Epithelial cell of esophagus (primary cell): ENCODE measurements around the gene ZNF341.

ENCODE experiments used
- DNase-seq: peaks from one replicate; pipeline ENCODE4 v3.0.0; 2010; ENCODE audit warnings: low read depth
- H3K4me3 ChIP-seq: 2 replicates; pipeline ENCODE4 v1.5.1; 2011; ENCODE audit warnings: mild to moderate bottlenecking, low read length, control low read depth
- CTCF ChIP-seq: IDR thresholded peaks from 2 replicates; pipeline ENCODE4 v1.5.1; 2011; ENCODE audit warnings: low read depth, mild to moderate bottlenecking, low read length, control low read depth, inconsistent platforms; ENCODE audit not compliant: insufficient read depth; ENCODE audit errors: missing control alignments

Gene ZNF341

GRCh38 chr20:33710681-33711445, 20.9 kb upstream of the ZNF341 start:
- DNase-seq, result no peak
- TF ChIP-seq CTCF, result no peak
- H3K4me3 ChIP-seq, result no peak overlapping the region

GRCh38 chr20:33711446-33711738, 20.4 kb upstream of the ZNF341 start:
- DNase-seq, result no peak
- TF ChIP-seq CTCF, result no peak
- no peak overlapping the region for H3K4me3 ChIP-seq

GRCh38 chr20:33713865-33714367, 17.9 kb upstream of the ZNF341 start:
- no peak for DNase-seq
- no peak for TF ChIP-seq CTCF
- no peak overlapping the region for H3K4me3 ChIP-seq

GRCh38 chr20:33716498-33716897, 15.3 kb upstream of the ZNF341 start:
- TF ChIP-seq CTCF, result no peak
- H3K4me3 ChIP-seq, result no peak overlapping the region
- no peak for DNase-seq

- DNase-seq, result no peak
- H3K4me3 ChIP-seq, result peak overlapping the region; percentile 88
- no peak for TF ChIP-seq CTCF
Observed at GRCh38 chr20:33719277-33719988, 12.4 kb upstream of the ZNF341 start.

GRCh38 chr20:33719989-33720709, 11.6 kb upstream of the ZNF341 start, which contains the start of gene PXMP4:
Gene PXMP4, minus strand, starts transcription at chr20:33720310. Its CDS starts 103 bp downstream, at chr20:33720207.
- peak within 1 kb of the TSS; percentile 88 for H3K4me3 ChIP-seq
- peak; percentile 97 for DNase-seq
- no peak for TF ChIP-seq CTCF
